GM19324 (cell line): ENCODE data around the gene PID1.

Source experiments
- ATAC-seq: cut with Tn5 transposase; IDR thresholded peaks from one replicate; pipeline ENCODE4 v1.9.1; 2021; ENCODE audit warnings: mild to moderate bottlenecking, moderate library complexity; ENCODE audit not compliant: unreplicated experiment, low FRiP score

PID1 gene, protein sequence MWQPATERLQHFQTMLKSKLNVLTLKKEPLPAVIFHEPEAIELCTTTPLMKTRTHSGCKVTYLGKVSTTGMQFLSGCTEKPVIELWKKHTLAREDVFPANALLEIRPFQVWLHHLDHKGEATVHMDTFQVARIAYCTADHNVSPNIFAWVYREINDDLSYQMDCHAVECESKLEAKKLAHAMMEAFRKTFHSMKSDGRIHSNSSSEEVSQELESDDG

DNA sequence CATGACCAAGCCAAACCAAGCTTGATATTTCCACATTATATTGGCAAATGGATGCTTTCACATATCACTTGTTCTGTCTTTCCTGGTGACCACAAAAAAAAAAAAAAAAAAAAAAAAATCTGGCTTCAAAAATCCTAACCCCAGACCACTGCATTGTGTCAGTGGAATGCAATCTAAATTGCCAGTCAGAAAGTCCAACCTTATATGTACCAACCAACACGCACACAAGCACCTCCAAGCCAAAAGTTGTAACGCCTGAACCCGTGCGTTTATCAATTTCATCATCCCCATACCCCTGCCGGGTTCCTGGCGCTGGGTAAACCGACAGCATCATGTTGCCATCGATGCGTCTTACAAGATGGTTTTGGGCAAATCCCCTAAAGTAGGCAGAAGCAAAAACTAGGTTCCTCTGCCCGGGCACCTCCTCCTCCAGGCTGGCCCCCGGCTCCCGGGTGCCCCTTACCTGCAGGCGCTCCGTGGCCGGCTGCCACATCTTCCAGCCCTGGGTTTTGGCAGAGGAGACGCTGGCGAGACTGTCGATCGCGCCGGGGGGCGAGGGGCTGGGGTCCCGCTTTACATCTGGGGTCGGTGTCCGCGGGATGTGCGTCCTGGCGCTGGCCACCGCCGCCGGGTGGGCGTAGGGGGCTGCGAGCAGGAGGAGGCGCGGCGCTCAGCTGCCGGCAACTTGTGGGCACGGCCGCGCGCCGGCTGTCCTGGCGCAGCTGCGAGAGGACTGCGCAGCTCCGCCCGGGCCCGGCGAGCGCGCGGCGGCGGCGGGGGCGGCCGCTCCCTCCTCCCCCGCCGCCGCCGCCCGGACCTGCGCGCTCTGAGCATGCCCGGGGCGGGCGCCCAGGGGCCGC, at the start of gene PID1:
PID1 (minus strand) TSS at position 737 of the 860 bp plus-strand sequence; CDS start at position 493, 244 bp downstream.
- no peak for ATAC-seq

DNA sequence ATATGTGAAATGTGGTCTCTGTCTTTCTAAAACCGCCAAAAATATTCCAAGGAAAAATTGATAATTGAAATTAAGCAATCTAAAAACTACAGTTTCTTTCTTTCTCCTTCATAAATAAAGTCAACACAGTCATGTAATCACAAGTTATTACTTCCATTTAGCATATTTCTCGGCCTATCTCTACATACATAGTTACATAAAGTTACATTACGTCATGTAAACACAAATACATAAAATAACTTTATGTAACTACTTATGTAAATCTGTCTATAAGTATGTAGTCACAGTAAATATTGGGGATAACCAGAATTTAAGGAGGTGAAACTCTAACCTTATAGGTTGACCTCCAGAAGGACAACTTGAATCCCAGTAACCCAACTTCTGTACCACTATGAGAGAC, 48.5 kb upstream of the PID1 start:
- no peak for ATAC-seq

DNA sequence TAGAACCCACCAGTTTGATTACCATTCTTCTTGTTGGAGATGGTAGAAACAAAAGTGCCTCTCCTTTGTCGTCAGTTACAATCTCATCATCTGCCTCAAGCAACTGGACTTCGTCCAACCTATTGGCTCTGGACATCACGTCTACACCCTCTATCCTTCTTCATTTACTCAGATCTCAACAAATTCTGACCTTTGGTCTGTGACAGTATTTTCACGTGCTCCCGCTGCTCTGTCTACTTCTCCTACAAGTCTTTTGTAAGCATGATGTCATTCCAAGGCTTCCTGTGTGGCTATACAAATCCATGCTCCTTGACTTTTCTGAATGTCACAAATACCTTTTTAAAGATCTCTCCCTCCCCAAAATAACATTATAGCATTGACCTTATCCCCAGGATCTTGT, 43.0 kb upstream of the PID1 start:
- no peak for ATAC-seq

DNA sequence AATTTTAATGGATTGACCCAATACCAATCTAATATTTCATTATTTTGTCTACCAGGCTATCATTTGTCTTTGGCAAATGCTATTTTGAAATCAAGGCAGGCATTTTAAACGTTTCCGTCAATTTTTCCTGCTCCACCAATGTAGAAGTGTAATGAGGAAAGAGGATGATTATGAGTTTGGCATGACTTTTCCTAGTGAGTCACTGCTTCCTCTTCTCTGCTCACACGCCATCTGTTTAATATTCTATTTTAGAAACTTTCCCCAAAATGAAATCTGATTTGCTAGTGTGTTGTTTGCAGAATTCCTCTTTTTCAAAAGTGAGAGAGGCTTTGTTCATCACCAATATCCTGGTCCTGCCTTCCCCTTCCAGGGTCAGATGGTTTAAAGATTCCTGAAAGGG, 42.5 kb upstream of the PID1 start:
- ATAC-seq, result no peak

DNA sequence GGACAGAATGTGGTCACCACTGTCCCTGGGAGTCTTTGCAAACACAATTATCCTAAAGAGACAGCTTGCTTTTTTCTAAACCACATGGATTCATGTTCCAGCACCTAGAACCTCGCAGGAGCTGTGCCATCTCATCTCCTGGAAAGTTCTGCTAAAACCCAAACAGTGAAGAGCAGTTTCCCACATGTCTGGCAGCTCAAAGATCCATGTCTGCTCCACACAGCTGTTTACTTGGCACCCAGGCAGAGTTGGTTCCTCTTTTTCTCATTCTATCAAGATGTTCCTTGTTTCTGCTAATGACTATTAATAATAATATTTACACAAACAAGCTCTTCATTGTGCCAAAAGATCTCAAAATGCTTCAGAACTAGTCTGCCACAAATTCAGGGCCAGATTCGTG, 30.1 kb upstream of the PID1 start:
- no peak for ATAC-seq

DNA sequence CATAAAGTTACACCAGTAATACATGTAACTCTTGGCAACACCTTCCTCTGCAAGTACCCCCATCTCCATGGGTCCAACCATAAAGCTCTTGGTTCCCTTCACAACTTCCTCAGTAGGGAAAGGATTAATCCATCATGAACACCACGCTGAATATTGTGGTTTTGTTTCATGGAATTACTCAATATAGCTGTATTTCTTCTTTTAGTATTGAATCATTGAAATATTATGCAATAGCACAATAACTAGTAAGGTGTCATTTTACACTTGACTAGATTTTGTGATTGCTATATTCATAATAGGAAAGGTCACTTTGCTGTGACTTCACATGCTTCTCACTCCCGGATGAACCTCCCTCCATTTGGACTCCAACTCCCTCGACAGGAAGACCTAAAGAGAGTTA, 29.7 kb upstream of the PID1 start:
- ATAC-seq, result no peak

DNA sequence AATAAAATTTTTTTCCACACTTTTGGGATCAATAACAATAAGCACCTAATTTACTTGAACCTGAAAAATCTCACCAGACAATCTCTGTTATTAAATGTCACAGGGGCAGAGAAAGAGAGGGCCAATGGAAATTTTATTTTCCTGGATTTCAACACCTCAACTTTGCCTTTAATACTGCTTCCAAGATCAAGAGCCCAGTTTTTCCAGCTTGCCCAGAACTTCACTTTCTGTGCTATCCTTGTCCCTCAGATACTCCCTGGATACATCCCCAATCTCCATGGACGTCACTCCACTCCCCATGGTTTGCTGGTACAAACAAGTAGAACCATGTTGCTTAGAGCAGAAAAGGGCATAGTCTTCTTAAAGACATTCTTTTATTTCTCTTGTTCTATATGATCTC, 29.3 kb upstream of the PID1 start:
- no peak for ATAC-seq

DNA sequence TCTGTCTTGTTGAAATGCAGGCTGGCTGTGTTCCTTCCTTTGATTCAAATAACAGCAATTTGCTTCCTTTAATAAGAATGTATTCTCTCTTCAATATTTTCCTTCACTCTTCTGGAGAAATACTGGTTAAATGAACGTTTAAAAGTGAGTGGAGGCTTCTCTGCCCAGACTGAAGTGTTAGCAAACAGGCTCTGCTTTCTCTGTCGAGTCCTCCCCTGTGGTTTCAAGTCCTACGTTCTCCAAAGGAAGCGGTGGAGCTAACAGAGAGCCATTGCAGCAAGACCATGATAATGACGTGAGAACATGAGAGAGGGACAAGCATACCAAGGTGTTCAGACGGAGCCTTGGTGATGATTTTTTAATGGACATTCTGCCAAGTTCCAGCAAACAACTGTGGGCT, 26.2 kb upstream of the PID1 start:
- no peak for ATAC-seq

DNA sequence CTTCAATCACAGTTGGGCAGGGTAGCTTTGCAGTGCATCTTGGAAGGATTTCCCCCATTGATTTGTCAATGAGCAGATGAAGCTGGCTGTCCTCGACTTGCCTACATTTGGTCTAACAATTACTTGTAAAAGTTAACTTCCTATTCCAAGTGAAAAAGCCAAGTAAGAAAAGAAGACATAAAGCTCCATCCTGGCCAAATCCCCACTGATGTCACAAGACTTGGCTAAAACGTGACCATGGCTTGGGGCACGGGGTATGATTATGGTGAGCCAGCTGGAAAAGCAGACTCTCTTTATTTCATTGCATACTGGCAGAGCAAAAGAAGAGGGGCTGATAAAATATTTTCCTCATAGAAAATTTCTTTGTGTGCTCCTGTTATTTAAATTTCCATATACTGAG, 25.4 kb upstream of the PID1 start:
- ATAC-seq, result no peak

DNA sequence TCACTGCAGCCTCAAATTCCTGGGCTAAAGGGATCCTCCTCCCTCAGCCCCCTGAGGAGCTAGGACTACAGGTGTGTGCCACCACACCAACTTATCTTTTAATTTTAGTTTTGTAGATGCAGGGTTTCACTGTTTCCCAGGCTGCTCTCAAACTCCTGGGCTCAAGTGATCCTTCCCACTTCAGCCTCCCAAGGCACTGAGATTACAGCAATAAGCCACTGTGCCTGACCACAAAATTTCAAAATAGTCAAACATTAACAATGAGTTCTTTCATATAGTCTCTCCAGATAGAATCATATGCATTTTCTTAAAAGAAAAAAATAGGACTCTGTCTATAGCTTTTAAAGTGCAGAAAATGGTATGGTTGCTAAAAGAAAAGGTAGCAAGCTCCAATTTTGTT, 24.9 kb upstream of the PID1 start:
- no peak for ATAC-seq

DNA sequence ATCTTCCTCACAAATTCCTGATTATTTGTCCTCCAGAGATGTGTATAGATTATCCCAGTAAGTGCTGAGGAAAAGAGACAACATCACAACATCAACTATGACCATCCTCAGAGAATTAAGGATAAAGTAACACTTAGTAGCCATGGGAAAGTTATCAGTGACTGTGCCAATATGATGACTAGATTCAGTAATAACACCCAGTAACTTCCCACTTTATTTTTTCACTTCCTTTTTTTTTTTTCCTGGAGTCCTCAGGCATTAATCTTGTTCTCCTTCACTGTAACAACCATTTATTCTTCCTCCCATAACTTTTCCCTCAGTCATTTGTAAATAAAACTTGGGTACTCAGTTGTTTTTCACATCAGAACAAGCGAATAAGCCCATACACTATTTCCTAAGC, 16.7 kb upstream of the PID1 start:
- no peak for ATAC-seq

DNA sequence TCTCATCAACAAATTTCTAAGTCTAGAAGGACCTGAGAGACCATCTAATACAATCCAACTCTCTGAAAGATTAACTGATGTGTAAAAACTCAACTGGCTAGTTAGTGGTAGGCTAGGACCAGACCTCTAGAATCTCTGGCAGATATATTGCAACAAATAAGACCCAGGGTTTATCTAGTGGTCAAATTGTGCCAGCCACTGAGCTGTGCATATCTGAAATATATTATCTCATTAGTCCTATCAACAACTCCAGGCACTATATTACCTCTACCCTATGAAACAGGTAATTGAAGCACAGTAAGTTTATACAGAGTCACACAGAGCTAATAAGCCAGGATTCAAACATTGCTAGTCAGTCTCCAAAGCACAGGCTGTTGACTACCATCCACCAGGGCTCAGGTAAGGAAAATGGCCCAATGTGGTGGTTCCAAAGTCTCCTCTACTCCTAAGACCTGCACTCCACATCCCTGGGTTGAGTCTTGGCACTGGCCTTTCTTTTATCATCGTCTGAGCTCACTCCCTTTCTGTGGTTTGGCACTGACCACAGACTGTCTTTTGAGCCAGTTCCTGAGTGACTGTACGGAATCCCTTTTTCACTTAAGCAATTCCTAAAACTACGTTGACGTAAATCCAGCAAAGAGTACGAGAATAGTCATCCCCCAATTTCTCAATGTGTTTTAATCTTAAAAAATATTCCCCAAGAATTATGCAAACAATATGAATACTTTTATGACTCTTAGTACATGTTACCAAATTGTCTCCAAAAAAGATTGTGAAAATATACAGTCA, 11.9 kb upstream of the PID1 start:
- no peak for ATAC-seq

DNA sequence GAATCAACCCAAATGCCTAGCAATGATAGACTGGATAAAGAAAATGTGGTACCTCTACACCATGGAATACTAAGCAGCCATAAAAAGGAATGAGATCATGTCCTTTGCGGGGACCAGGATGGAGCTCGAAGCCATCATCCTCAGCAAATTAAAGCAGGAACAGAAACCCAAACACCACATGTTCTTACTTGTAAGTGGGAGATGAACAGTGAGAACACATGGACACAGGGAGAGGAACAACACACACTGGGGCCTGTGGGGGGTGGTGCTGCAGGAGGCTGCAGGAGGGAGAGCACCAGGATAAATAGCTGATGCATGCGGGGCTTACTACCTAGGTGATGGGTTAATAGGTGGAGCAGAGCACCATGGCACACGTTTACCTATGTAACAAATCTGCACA, 8.4 kb upstream of the PID1 start:
- no peak for ATAC-seq

DNA sequence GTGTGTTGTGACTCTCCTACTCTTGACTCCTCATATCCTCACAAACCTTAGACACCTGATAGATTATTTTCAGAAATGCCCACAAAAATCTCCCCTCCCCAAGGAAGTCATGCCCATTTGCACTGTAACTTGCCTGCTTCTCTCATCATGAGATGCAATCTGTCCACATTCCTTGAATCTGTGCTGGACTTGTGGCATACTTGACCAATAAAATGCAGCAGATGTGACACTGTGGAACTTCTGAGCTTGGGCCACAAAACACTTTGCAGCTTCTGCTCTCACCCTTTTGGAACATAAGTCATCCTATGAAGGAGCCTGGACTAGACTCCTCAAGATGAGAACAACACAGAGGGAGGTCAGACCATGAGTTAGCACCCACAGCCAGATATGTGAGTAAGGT, 4.4 kb upstream of the PID1 start:
- no peak for ATAC-seq

DNA sequence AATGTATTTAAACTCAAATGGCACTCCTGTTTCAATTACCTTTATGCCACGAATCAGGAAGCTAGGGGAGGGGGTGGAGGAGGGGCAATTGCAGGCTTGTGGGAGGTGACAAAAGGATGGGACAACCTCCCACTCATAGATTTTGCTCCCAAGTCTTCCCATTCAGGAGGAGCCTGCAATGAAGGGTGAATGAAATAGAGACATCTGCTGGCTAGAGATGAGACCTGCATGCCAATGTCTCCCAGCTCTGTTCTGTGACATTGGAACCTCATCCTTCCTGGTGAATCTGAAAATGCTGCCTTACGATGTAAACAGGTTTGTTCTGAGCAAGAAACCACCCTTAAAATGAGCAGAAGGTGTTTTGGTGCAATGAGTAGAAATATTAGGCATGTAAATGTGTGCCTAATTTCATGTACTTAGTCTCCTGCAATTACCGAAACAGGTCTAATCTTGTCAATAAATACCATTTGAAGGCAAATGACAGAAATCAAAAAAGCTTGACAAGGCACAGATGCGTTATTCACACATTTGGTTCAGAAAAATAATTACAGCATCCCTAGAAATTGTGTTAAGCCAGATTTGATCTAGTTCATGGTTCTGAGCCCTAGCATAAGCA, 2.7 kb upstream of the PID1 start:
- ATAC-seq, result peak; percentile 60

DNA sequence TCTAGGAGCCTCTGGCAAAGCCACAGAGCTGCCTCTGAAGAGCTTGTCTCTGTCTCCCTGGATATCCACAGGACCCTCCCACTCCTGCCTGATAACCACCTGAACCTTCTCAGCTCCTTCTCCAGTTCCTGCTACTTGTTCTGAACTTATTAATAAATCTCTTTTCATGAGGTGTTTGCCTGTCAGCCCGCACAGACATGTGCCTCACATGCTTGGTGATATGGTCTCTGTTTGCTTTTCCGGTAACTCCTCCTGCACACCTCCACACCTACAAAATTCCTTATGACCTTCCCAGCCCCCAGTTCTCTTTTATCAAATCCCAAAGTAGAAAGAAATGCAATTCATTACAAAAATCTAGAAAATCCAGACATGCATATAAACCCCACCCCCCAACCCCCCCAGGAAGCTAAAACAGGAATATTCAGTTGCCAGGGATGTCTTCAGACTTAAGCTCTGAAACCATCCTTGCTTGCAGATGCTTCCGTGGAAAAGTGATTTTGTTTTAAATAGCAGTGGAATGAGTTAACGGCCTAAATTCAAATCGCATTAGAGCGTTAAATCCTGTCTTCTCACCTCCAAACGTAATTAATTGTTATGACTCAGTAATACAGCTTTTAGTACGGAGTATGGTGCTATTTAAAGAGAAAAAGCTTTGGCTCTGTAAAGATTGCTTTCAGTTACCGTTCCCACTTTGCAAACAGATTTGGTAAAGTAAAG, 2.1 kb upstream of the PID1 start:
- ATAC-seq, result no peak

DNA sequence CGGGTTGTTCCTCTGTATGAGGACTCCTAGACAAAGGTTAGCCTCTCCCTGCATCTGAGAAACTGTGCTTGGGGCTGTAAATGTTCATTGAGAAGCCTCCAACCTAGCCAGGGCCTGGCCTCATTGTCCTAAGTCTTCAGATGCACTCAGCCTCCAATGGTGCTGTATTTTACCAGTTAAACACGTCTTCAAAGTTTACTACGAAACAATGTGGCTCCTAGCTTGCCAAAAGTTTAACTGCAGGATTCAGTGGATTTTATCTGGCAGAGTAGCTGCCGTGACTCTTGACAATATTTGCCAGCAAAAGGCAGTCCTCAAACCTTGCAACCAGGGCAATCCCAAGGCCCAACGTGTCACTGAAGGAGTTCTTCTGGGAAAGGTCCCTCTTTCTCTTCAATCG, 1.1 kb downstream of the PID1 start:
- ATAC-seq, result no peak

DNA sequence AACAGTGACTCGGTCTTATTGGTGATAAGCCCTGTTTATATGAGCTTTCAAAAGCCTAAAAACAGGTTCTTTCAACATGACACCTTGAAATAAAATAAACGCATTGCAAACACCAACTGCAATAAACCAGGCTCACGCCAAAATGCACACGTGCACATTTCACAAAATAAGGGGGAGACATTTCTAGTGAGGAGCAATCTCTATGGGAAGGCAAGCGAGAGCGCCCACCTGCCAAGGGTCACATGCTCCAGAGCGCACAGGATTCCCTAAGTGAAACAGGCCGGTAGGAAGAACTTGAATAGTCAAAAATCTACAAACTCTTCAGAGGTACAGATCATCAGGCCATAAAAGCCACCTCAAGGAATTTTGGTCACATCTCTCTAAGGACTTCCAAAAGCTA, 1.9 kb downstream of the PID1 start:
- ATAC-seq, result no peak

DNA sequence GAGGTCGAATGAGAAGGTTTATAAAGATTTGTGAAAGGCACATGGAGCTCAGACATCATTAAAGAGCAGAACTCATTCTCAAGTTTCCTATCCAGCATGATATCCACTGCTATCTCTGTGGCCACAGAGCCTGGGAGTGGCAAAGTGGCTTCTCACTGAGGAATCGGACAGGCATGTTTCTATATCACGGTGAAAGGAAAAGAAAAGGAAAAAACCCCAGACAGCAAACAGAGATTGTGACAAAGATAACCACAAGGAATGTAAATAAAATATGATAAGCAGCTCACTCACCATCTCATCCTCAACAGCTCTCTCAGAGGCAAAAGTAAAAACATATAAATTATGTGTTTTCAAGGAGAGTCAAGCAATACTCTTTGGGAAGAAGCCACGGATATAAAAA, 2.5 kb downstream of the PID1 start:
- ATAC-seq, result no peak

DNA sequence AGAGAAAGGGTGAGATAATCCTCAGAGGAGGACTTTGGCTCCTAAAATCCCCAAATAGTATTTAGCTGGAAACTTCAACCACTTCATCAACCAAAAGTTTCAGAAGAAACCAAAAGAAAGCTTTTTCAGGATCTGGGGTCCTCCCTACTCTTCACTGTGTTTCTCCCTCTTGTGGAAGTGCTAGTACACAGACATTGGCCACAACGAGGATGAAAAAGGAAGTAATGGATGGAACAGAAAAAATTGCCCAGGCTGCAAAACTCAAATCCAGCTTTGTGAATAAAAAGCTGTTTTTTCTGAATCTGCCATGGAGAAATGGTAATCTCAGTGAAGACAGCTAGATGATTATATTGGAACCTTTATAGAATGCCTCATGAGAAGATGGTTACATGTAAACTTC, 4.0 kb downstream of the PID1 start:
- no peak for ATAC-seq
